Stimulated activated naive CD4-positive, alpha-beta T cell (primary cell): Measurements from ENCODE around the gene DMRTC2.
A peak's percentile ranks its signal among the peaks of the same experiment; 100 is the strongest.
"Not testable (repeated sequence)": the region's sequence is repeated elsewhere in the genome, so short reads cannot be mapped to it uniquely, and the experiment has no call there.

Experiments used
- DNase-seq, 6 experiments: peaks; one replicate each; lab custom pipeline; 2025; lab: John Stamatoyannopoulos, UW

Gene DMRTC2

GRCh38 chr19:41871573-41872383 lies 26.9 kb downstream of the DMRTC2 start:
- peak; percentile 13 to 72 (median 62) for DNase-seq

- DNase-seq, result no peak
Observed at GRCh38 chr19:41872384-41872774, 27.5 kb downstream of the DMRTC2 start.

GRCh38 chr19:41872775-41873647 lies 28.2 kb downstream of the DMRTC2 start:
- DNase-seq, result peak; percentile 23 to 69 (median 64)

GRCh38 chr19:41875973-41876372 lies 31.1 kb downstream of the DMRTC2 start:
- not testable (repeated sequence) for DNase-seq

GRCh38 chr19:41876847-41877832 lies 32.3 kb downstream of the DMRTC2 start, which contains the start of gene CD79A:
TSS of gene CD79A (plus strand) at chr19:41877279. CDS start at chr19:41877305, 26 bp downstream.
- DNase-seq, result peak in 2 of 6 experiments; percentile 18 to 20

GRCh38 chr19:41877916-41878905 lies 33.4 kb downstream of the DMRTC2 start:
- DNase-seq, result no peak

GRCh38 chr19:41879080-41879479 lies 34.2 kb downstream of the DMRTC2 start:
- DNase-seq, result no peak

GRCh38 chr19:41879670-41880328 lies 35.0 kb downstream of the DMRTC2 start:
- no peak for DNase-seq

GRCh38 chr19:41880329-41880708 lies 35.5 kb downstream of the DMRTC2 start:
- no peak for DNase-seq

- peak; percentile 19 to 73 (median 54) for DNase-seq
Observed at GRCh38 chr19:41882568-41883462, 38.0 kb downstream of the DMRTC2 start, which contains the start of gene ARHGEF1. TSS of gene ARHGEF1 (plus strand) at chr19:41883184. CDS start at chr19:41888083, 4,899 bp downstream.

GRCh38 chr19:41883463-41883820 lies 38.6 kb downstream of the DMRTC2 start:
- DNase-seq, result peak in 1 of 6 experiments; percentile 49

- peak; percentile 64 to 81 (median 72) for DNase-seq
Observed at GRCh38 chr19:41883821-41884733, 39.2 kb downstream of the DMRTC2 start.

- peak; percentile 64 to 91 (median 80) for DNase-seq
Observed at GRCh38 chr19:41886761-41887710, 42.2 kb downstream of the DMRTC2 start.

GRCh38 chr19:41887711-41888382 lies 43.0 kb downstream of the DMRTC2 start:
- peak; percentile 67 to 91 (median 78) for DNase-seq

- peak; percentile 16 to 40 (median 29) for DNase-seq
Observed at GRCh38 chr19:41888926-41889325, 44.1 kb downstream of the DMRTC2 start.

GRCh38 chr19:41889896-41890295 lies 45.1 kb downstream of the DMRTC2 start:
- DNase-seq, result no peak
